ENCODE results near the gene RAMP1. TPM values are rescaled to one million over a fixed set of nuclear protein-coding genes. Genes with fewer than 3 reads are reported as not detected.

Gene RAMP1
- total RNA-seq, 1 donor from 2014 or later, result 3.9 TPM

DNA sequence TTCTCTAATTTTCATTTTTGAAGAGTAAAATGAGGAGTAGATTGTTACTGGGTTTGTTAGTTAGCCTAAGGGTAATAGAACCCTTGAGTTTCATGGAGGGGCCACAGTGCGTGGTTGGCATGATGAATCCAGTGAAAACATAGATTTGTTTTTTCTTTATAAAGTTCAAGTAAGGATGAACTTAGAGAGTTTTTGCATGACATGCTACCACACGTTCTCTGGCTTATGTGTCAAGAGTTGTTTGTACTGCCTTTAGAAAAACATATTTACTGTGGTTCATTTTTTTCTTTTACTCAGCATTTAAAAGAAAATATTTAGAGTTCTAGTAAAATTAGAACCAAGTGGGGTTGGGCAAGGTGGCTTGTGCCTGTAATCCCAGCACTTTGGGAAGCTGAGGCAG, 39.0 kb upstream of the RAMP1 start:
- no peaks in the 10 kb centered on the region for H3K4me1 Mint-ChIP-seq
- ChIA-PET POLR2A (no interaction called here), CTCF (no interaction called here)
- ATAC-seq (ENCODE audit: low read depth) (no peak), DNase-seq (no peak)
- H3K9me3 Mint-ChIP-seq, result no peaks in the 10 kb centered on the region
- no peak overlapping the region for H3K4me3 Mint-ChIP-seq
- intact Hi-C loops (cut with micrococcal nuclease), result no loop called here
- no peaks in the 10 kb centered on the region for H3K27me3 Mint-ChIP-seq
- no peak overlapping the region for H3K27ac Mint-ChIP-seq
- no peaks in the 10 kb centered on the region for H3K36me3 Mint-ChIP-seq (ENCODE audit: low read depth)
- no peak for TF ChIP-seq CTCF (IDR thresholded peaks at IDR 0.05)

DNA sequence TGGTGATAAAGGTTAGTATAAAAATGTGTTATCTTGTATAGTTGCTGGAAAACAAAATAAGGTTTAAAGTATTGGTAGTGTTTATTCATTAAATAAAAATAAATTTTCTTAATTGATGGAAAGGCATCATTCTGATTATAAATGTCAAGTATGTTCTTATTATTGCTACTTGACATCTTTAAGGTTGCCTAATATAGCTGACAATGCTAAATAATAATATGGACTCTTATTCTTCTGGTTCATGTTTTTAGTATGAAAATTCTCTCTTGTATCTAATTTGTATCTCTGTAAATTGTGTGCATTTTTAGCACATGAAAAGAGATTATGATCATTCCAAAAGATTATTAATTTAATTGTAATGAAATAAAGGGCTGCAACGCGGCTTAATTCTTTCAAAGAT, 35.9 kb upstream of the RAMP1 start:
- Mint-ChIP-seq H3K9me3 (no peaks in the 10 kb centered on the region), H3K4me1 (no peaks in the 10 kb centered on the region), H3K36me3 (ENCODE audit: low read depth) (no peaks in the 10 kb centered on the region), H3K4me3 (no peak overlapping the region), H3K27me3 (no peaks in the 10 kb centered on the region), H3K27ac (no peak overlapping the region)
- intact Hi-C loops (cut with micrococcal nuclease), result no loop called here
- TF ChIP-seq CTCF (IDR thresholded peaks at IDR 0.05), result no peak
- no peak for DNase-seq
- ATAC-seq (ENCODE audit: low read depth), result no peak
- CTCF ChIA-PET, result no interaction called here
- POLR2A ChIA-PET, result no interaction called here

DNA sequence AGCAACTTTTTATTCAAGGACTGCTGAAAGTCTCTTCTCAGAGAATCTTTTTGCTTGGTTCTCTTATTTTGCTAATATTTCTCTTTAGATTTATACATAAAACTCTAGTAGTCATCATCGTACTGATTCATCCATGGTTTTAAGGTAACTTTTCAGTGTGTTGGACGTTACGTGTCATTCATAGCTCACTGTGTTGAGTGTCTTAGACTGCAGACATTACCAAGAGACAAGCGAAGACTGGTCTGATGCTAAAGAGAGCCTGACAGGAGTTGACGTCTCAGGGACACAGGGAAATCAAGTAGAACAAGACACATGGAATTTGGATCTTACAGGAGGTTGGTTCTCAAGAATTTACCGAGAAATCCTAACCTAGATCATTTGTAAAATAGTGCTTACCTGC, 35.3 kb upstream of the RAMP1 start:
- POLR2A ChIA-PET, result no interaction called here

DNA sequence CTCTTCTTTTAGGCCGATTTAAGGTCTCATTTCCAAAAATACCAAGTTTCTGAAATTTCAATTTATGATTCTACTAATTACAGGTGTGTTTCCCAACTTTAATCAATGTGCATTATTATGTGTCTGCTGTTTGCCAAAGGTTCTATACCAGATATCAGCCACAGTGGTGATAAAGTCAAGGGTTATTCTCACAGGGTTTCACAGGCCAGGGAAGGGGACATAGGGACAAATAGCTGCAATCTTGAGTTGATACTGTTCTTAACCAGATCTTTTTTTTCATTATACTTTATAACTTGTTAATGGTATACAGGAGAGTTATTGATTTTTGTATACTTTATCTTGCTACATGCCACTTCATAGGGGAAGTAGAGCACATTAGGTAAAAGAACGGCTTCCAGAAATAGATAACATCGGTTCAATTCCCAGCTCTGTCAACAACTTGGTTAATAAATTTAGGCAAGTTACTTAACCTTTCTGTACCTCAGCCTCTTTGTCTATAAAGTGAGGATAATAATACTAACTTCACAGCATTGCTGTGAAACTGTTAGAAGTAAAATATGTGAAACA, 31.9 kb upstream of the RAMP1 start:
- Mint-ChIP-seq H3K9me3 (no peaks in the 10 kb centered on the region), H3K4me1 (no peaks in the 10 kb centered on the region), H3K4me3 (no peak overlapping the region), H3K27ac (no peak overlapping the region), H3K27me3 (no peaks in the 10 kb centered on the region), H3K36me3 (ENCODE audit: low read depth) (no peaks in the 10 kb centered on the region)
- ChIA-PET CTCF (no interaction called here), POLR2A (no interaction called here)
- intact Hi-C loops (cut with micrococcal nuclease), result no loop called here
- ATAC-seq (ENCODE audit: low read depth) (no peak), DNase-seq (no peak)
- TF ChIP-seq CTCF (IDR thresholded peaks at IDR 0.05), result no peak

More for the DNA sequence above, 35.3 kb upstream of the RAMP1 start:
- Mint-ChIP-seq H3K27me3 (no peaks in the 10 kb centered on the region), H3K27ac (no peak overlapping the region), H3K9me3 (no peaks in the 10 kb centered on the region), H3K4me3 (no peak overlapping the region), H3K36me3 (ENCODE audit: low read depth) (no peaks in the 10 kb centered on the region), H3K4me1 (no peaks in the 10 kb centered on the region)
- CTCF ChIA-PET, result no interaction called here
- no peak for ATAC-seq (ENCODE audit: low read depth)
- TF ChIP-seq CTCF (IDR thresholded peaks at IDR 0.05), result no peak
- intact Hi-C loops (cut with micrococcal nuclease), result no loop called here
- no peak for DNase-seq

DNA sequence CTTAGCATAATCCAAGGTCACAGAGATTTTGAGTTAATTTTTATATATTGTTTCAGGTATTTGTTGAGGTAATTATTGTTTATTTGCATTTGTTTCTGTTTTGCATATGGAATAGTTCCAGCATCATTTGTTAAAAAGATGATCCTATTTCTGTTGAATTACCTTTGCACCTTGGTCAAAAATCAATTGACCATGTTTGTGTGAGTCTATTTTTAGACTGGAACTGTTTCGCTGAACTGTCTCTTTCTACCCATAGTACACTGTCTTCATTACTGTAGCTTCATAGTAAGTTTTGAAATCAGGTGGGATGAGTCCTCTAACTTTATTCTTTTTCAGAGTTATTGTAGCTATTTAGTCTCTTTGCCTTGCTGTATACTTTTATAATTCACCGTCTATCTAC, 28.9 kb upstream of the RAMP1 start:
- H3K4me1 Mint-ChIP-seq, result no peaks in the 10 kb centered on the region
- H3K9me3 Mint-ChIP-seq, result no peaks in the 10 kb centered on the region
- CTCF ChIA-PET, result no interaction called here
- no peaks in the 10 kb centered on the region for H3K27me3 Mint-ChIP-seq
- no peak overlapping the region for H3K4me3 Mint-ChIP-seq
- DNase-seq, result no peak
- no peak for TF ChIP-seq CTCF (IDR thresholded peaks at IDR 0.05)
- no peak overlapping the region for H3K27ac Mint-ChIP-seq
- intact Hi-C loops (cut with micrococcal nuclease), result no loop called here
- POLR2A ChIA-PET, result no interaction called here
- ATAC-seq (ENCODE audit: low read depth), result no peak
- no peaks in the 10 kb centered on the region for H3K36me3 Mint-ChIP-seq (ENCODE audit: low read depth)

All from activated B cell treated with CpG ODN at 0.5 μM for 24 hours (primary cell).